ENCODE data around the gene UBAC1.

The UBAC1 gene

GRCh38 chr9:135961277-135961715 is at the start of gene UBAC1:
TSS of gene UBAC1 (minus strand) at chr9:135961373. CDS start at chr9:135961162, 211 bp downstream.
- DNase-seq (ENCODE audit: low read depth in 1 of 2, low spot score in 1 of 2), result peak; percentile 91 to 93

DNA sequence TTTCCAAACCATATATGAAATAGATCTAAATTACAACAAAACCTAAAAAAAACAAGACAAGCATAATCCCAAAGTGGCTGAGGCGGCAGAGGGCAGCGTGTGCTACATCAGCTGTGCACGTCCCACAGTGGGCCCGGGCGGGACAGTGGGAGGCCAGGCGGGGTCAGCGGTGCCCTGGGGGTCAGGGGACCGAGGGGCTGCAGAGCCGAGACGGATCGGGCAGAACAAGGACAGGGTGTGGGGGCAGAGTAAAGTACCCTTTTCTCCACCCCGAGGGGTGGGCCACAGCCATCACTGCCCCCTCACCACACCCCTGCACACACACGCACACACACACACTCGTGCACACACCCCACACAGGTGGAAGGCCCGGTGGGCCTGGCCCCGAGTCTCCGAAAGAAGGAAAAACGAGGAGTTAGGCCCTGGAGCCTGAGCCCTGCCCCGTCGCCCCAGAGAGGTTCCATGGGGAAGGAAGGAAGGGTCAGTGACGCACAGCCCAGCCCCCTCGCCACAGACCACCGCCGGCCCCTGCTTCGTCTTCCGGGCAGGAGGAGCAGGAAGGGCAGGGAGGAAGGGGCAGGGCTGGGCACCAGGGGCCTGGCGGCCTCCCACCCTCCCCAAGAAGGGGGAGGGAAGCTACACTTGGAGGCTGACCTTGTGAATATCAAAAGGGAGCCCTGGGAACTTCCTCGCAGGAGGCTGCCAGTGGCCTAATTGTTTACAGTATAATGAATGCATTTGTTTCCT is 49.6 kb upstream of the UBAC1 start:
- no peak for DNase-seq (ENCODE audit: low read depth in 1 of 2, low spot score in 1 of 2)

DNA sequence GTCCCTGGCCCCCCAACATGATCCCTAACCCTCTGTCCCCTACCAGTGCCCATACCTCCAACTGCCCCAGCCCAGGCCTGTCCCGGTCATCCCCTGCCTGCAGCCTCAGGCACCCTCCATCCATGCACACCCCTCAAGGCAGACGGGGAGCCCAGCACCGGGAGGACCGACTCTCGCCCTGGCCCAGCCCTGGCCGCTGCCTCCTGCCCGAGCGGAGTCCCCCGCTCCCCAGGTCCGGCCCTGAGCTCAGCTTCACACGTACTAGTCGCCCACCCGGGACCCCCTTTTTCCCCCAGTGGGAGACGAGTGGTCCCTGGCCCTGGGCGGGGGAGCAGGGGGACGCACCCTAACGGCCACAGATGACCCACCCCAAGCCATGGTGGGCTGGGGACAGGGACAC is 49.0 kb upstream of the UBAC1 start:
- no peak for DNase-seq (ENCODE audit: low read depth in 1 of 2, low spot score in 1 of 2)

DNA sequence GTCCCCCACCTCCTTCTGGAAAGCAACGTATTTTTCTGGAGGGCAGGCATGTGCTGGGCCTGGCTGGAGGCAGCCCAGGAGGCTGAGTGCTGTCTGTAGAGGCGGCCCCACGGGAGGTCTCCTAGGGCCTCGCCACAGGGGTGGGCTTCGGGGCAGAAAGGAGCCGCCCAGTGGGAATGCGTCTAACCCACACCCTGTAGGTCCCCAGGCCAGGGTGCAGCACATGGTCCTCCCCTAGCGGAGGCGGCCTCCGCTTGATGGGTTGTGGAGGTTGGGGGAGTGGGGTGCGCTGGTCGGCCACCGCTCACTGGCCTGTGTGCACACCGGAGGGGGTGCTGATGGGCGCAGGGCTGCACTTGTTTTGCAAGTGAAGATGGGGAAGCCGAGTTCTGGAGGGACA is 48.3 kb upstream of the UBAC1 start:
- DNase-seq (ENCODE audit: low read depth in 1 of 2, low spot score in 1 of 2), result no peak

DNA sequence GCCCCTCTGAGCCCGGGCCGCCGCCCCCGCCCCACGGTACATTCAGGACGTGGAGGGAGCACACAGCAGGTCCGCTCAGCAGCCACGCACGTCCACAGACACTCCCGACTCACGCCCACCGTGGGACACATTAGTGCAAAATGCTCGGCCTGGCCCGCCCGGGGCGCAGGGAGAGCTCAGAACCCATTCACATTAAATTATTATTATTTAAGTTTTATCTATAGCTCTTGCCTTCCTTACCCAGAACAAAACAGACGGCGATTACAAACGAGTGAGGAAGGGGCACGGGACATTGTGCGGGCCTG is 47.5 kb upstream of the UBAC1 start:
- no peak for DNase-seq (ENCODE audit: low read depth in 1 of 2, low spot score in 1 of 2)

DNA sequence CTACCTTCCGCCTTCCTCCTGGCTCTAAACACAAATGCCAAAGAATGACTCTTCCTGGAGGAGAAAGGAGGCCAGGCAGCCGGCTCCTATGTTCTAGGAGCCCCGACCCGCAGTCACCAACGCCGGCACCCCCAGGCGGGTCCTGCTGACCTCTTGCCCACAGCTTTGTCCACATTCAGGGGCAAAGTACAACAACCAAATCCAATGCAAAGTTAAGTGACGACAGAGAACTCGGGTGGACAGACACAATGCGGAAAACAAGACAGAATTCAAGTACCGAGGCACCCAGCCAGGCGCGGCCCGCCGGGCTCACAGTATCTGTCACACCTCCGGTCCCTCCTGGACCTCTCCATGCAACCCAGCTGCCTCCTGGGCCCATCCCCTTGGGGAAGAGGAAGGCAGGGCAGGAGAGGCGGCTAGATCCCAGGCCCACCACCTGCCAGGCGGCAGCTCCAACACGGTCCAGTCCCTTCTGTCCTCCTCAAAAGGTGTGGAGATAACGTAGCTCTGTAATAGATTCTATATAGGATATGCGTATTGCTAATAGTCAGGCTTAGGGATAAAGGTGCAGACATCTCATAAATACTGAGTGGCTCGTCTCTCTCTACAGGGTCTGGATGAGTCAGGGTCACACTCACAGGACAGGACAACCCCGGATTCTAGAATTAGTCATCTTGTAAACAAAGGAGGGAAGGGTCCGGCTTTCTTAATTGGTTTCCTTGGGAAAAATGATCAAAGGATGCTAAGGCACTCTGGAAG is 46.9 kb upstream of the UBAC1 start:
- no peak for DNase-seq (ENCODE audit: low read depth in 1 of 2, low spot score in 1 of 2)

GRCh38 chr9:136007276-136007933 is 46.2 kb upstream of the UBAC1 start:
- DNase-seq (ENCODE audit: low read depth in 1 of 2, low spot score in 1 of 2), result no peak

DNA sequence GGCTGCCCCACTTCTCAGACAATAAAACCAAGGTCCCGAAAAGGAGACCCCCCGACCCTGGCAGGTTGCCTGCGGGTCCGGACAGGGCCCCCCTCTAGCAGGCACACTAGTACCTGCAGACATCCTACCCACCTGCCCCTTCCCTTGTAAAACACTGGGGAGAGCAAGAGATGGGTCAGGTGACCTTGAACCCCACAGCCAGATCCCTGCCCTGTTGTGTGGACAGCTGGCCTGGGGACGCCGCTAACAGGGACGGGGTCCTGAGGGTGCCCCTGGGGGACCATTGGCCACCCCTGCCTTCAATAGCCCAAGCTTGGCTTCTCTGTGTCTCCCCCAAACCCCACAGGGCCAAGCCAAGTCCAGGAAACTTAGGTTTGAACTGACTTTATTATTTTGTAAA is 45.0 kb upstream of the UBAC1 start:
- no peak for DNase-seq (ENCODE audit: low read depth in 1 of 2, low spot score in 1 of 2)

DNA sequence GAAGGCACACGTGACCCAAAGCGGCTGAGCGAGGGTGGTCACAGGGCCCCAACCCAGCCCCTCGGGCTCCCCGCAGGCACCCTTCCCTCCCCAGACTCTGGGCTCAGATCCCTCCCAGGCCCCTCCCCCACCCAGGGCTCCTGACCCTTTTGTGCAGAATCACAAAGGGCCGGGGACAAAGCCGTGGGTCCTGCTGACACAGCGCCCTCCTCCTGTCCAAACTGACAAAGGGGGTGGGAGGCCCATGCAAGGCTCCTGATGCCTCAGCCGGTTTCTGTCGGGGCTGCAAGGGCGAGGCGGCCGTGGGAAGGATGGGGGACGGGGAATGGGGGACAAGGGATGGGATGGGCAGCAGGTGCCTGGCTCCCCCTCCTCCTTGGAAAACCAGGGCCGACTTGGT is 43.5 kb upstream of the UBAC1 start:
- DNase-seq (ENCODE audit: low read depth in 1 of 2, low spot score in 1 of 2), result no peak

DNA sequence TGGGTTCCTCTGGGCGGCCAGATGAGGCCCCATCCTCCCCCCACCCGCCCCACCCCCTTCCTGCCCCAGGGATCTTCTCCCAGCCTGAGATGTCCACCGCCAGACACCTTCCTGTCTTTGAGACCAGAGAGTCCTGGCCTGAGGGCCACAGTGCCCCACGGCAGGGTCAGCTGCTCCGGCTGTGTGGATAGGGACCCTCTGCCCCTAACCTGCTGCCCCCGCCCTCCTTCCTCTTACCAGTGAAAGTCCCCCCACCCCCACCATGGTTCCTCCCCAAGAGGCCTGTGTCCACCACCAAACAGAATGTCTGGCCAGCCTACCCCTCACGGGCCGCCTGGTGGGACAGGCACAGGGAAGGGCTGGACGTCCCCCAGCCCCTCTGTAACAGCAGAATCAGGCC is 43.0 kb upstream of the UBAC1 start:
- DNase-seq (ENCODE audit: low read depth in 1 of 2, low spot score in 1 of 2), result no peak

DNA sequence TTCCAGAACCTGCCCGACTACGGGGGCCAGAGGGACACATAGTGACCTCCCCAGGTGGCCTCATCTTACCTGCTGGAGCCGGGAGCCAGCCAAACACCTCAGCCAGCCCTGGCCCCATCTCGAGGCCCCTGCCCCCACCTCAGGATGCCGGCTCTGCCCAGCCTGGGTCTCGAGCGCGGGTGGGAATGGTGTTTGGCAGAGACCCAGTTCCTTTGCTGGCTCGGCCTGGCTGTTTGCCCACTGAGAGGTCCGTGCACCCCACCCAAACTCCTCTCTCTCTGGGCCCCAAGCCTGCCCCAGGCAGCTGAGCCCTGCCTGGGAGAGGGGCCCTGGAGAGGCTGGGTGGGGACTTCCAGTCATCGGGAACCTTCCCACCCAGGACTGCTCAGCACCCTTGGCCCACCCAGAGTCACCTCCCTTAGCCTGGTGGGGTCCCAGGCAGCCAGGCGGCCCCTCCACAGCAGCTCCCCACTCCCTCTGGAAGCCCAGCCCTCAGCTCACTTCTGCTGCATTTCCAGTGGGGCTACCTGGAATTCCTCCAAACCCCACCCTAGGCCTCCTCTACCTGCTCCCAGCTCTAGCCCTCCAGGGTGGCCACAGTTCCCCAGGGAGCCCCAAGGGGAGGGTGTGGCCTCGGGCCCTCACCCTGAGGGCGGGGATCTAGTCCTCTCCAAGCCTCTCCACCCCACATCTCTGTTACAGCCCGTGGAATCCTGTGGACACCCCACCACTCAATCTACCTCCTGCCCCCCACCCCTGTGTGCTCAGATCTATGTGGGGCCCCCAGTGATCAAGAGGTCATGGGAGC is 42.4 kb upstream of the UBAC1 start:
- DNase-seq (ENCODE audit: low read depth in 1 of 2, low spot score in 1 of 2), result no peak

GRCh38 chr9:136002881-136003280 is 41.7 kb upstream of the UBAC1 start:
- DNase-seq (ENCODE audit: low read depth in 1 of 2, low spot score in 1 of 2), result no peak

GRCh38 chr9:136002215-136002614 is 41.0 kb upstream of the UBAC1 start:
- no peak for DNase-seq (ENCODE audit: low read depth in 1 of 2, low spot score in 1 of 2)

- DNase-seq (ENCODE audit: low read depth in 1 of 2, low spot score in 1 of 2), result no peak
Measured at GRCh38 chr9:136001231-136001630, 40.1 kb upstream of the UBAC1 start.

GRCh38 chr9:135998410-135999071 is 37.4 kb upstream of the UBAC1 start:
- no peak for DNase-seq (ENCODE audit: low read depth in 1 of 2, low spot score in 1 of 2)

- no peak for DNase-seq (ENCODE audit: low read depth in 1 of 2, low spot score in 1 of 2)
Measured at GRCh38 chr9:135998016-135998380, 36.8 kb upstream of the UBAC1 start.

DNA sequence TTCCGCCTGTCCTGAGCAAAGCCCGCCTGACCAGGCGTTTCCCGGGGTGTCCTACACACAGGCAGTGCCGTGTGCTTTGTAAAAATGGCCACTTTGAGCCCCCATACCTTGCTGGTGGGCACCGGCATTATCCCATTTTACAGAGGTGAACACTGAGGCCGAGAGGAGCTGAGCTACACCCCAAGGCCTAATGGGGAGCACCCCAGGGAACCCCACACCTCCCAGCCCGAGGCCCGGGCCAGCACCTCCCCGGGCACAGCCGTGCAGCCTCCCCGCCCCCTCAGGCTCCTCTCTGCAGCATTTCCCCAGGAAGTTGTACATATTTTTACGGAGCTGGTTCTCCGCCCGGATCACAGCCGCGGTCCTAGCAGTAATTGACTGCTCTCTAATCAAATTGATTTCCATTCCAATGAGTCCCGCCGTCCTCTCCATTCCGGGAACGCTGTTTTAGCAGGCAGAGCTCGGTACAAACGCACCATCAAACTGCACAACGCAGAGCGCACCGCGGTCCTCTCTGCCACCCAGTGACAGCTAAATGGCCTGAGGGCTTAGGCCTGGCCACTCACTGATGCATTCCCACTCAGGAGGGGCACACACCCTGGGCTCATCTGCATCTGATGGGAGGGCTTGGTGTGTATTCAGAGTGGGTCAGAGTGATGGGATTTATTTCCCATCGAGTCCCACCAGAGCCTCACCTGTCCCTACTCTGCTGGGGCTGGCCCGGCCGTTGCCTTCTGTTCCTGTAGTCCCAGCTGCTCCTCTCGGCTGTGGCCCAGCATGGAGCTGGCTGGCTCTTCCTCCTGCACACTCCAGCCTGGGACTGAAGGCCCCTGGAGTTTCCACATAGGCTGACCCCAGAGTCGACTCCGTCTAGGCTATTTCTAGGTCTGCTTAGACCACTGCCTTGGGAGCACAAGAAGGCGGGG is 36.2 kb upstream of the UBAC1 start:
- no peak for DNase-seq (ENCODE audit: low read depth in 1 of 2, low spot score in 1 of 2)

- no peak for DNase-seq (ENCODE audit: low read depth in 1 of 2, low spot score in 1 of 2)
Measured at GRCh38 chr9:135995816-135996215, 34.6 kb upstream of the UBAC1 start.

GRCh38 chr9:135994501-135995192 is 33.5 kb upstream of the UBAC1 start:
- DNase-seq (ENCODE audit: low read depth in 1 of 2, low spot score in 1 of 2), result no peak

All from stimulated activated CD4-positive, alpha-beta T cell treated with anti-CD3 and anti-CD28 coated beads, Interleukin-15, amount 100 ng/mL, for 1 hour (primary cell).